ENCODE results near the gene ATM.

GRCh38 chr11:108286956-108287355 lies 64.1 kb downstream of the ATM start:
- TF ChIP-seq ZNF184 (tag by site-specific recombination; IDR thresholded peaks at IDR 0.05) = no peak
- TF ChIP-seq ZNF692 (tag by site-specific recombination; IDR thresholded peaks at IDR 0.05) = no peak
- TF ChIP-seq CTCF (tag by site-specific recombination; IDR thresholded peaks at IDR 0.05) = no peak
- TF ChIP-seq REST (tag by site-specific recombination; IDR thresholded peaks at IDR 0.05) = no peak
- TF ChIP-seq ZBTB10 (tag by site-specific recombination; IDR thresholded peaks at IDR 0.05) = no peak
- TF ChIP-seq HOXD13 (CRISPR knock-in tag; IDR thresholded peaks at IDR 0.05; ENCODE audit: borderline replicate concordance) = no peak
- no peak for TF ChIP-seq ZBTB26 (tag by site-specific recombination; optimal IDR thresholded peaks at IDR 0.05)
